SK-N-DZ (cell line): ENCODE data around the gene PTPRG.
"Not testable (repeated sequence)": the region's sequence is repeated elsewhere in the genome, so short reads cannot be mapped to it uniquely, and the experiment has no call there.

Experiments used
- DNase-seq: peaks from one replicate; pipeline ENCODE4 v3.0.0-alpha.2; 2015; ENCODE audit warnings: low spot score

PTPRG gene

GRCh38 chr3:61794961-61795360, 233.6 kb downstream of the PTPRG start:
- DNase-seq: no peak

GRCh38 chr3:61796088-61796680, 234.8 kb downstream of the PTPRG start:
- DNase-seq: no peak

- DNase-seq: no peak
These were observed 235.5 kb downstream of the PTPRG start for GRCh38 chr3:61796911-61797310.

GRCh38 chr3:61802772-61803171, 241.4 kb downstream of the PTPRG start:
- DNase-seq: no peak

- no peak for DNase-seq
These were observed 242.6 kb downstream of the PTPRG start for GRCh38 chr3:61803983-61804382.

- no peak for DNase-seq
These were observed 243.4 kb downstream of the PTPRG start for GRCh38 chr3:61804782-61805181.

GRCh38 chr3:61805510-61806080, 244.2 kb downstream of the PTPRG start:
- DNase-seq: no peak

GRCh38 chr3:61806810-61807209, 245.4 kb downstream of the PTPRG start:
- DNase-seq: no peak

- DNase-seq: peak; percentile 84
These were observed 246.5 kb downstream of the PTPRG start for GRCh38 chr3:61807865-61808276.

GRCh38 chr3:61808526-61808925, 247.2 kb downstream of the PTPRG start:
- no peak for DNase-seq

- no peak for DNase-seq
These were observed 247.6 kb downstream of the PTPRG start for GRCh38 chr3:61808999-61809398.

- no peak for DNase-seq
These were observed 248.5 kb downstream of the PTPRG start for GRCh38 chr3:61809879-61810278.

- no peak for DNase-seq
These were observed 249.7 kb downstream of the PTPRG start for GRCh38 chr3:61810953-61811497.

GRCh38 chr3:61811652-61812051, 250.3 kb downstream of the PTPRG start:
- no peak for DNase-seq

- DNase-seq: no peak
These were observed 250.7 kb downstream of the PTPRG start for GRCh38 chr3:61812085-61812484.

GRCh38 chr3:61812517-61812916, 251.1 kb downstream of the PTPRG start:
- DNase-seq: no peak

- no peak for DNase-seq
These were observed 252.3 kb downstream of the PTPRG start for GRCh38 chr3:61813636-61814035.

GRCh38 chr3:61814674-61815073, 253.3 kb downstream of the PTPRG start:
- no peak for DNase-seq

- not testable (repeated sequence) for DNase-seq
These were observed 254.9 kb downstream of the PTPRG start for GRCh38 chr3:61816304-61816703.

GRCh38 chr3:61819861-61820260, 258.5 kb downstream of the PTPRG start:
- no peak for DNase-seq

- no peak for DNase-seq
These were observed 259.1 kb downstream of the PTPRG start for GRCh38 chr3:61820306-61820992.

GRCh38 chr3:61821823-61822251, 260.5 kb downstream of the PTPRG start:
- DNase-seq: no peak

GRCh38 chr3:61822588-61822987, 261.2 kb downstream of the PTPRG start:
- DNase-seq: no peak
